ENCODE measurements around the gene GLIPR1. TPM values are rescaled to one million over a fixed set of nuclear protein-coding genes. Genes with fewer than 3 reads are reported as not detected.

Gene GLIPR1
- total RNA-seq, 1 experiment from 2014 or later = 0.13 TPM

- peaks cover 0 to 6% (median 0%) of the 10 kb centered on the region in 3 experiments; a peak in 2 of 7 replicates for H3K36me3 Mint-ChIP-seq (ENCODE audit: insufficient read depth in 1 of 3, low read depth in 3 of 3)
- Histone ChIP-seq H3K18ac (ENCODE audit: insufficient read length, low read depth, low read length) (no peak overlapping the region), H2BK5ac (ENCODE audit: insufficient read length, low read length) (no peak overlapping the region), H3T11ph (ENCODE audit: low read length) (no peak overlapping the region), H3K9ac (ENCODE audit: extremely low read depth, insufficient read length, low read length) (no peak overlapping the region), H3K79me2 (ENCODE audit: insufficient read depth, low read length) (no peaks in the 10 kb centered on the region), H2BK15ac (ENCODE audit: low read depth, low read length) (no peak overlapping the region), H3K23ac (ENCODE audit: insufficient read length, low read depth, low read length) (no peak overlapping the region), H4K8ac (replicated peaks; ENCODE audit: insufficient read length, low read depth, low read length) (no peak overlapping the region), H2AFZ (ENCODE audit: low read length) (no peak overlapping the region), H2AK5ac (ENCODE audit: insufficient read length, low read length) (no peak overlapping the region), H3K4ac (ENCODE audit: low read depth, low read length) (no peak overlapping the region), H2BK20ac (ENCODE audit: low read depth, low read length, poor library complexity, severe bottlenecking) (no peak overlapping the region), H3K23me2 (ENCODE audit: insufficient read length, low read depth, low read length, poor library complexity, severe bottlenecking) (no peaks in the 10 kb centered on the region), H2BK120ac (ENCODE audit: low read depth, low read length, poor library complexity, severe bottlenecking) (no peak overlapping the region), H4K20me1 (ENCODE audit: control insufficient read depth, insufficient read depth, insufficient read length) (no peaks in the 10 kb centered on the region), H3K9me3 (ENCODE audit: control insufficient read depth, low read depth, low read length) (no peaks in the 10 kb centered on the region), H4K91ac (ENCODE audit: insufficient read length, low read depth, low read length) (no peak overlapping the region), H3K27me3 (ENCODE audit: insufficient read depth, low read length) (no peaks in the 10 kb centered on the region), H2BK12ac (ENCODE audit: insufficient read length, low read depth, low read length) (no peak overlapping the region), H3K27ac (ENCODE audit: insufficient read length, low read depth, low read length) (no peak overlapping the region), H3K56ac (ENCODE audit: insufficient read length, low read depth, low read length) (no peak overlapping the region), H3K79me1 (ENCODE audit: insufficient read depth, low read depth, low read length, poor library complexity, severe bottlenecking) (no peaks in the 10 kb centered on the region), H3K4me1 (ENCODE audit: insufficient read depth, low read length) (peaks cover 2% of the 10 kb centered on the region; the same call in 1 of the 2 replicates), H3K4me2 (ENCODE audit: insufficient read depth, insufficient read length, low read length) (no peak overlapping the region), H3K14ac (ENCODE audit: insufficient read depth, low read length) (no peak overlapping the region), H4K5ac (ENCODE audit: insufficient read length, low read depth, low read length) (no peak overlapping the region)
- no peaks in the 10 kb centered on the region for H3K27me3 Mint-ChIP-seq (ENCODE audit: low read depth)
- no peak overlapping the region for H3K27ac Mint-ChIP-seq
- no peak for TF ChIP-seq CTCF (conservative IDR thresholded peaks at IDR 0.05)
- DNase-seq = no peak
- peaks cover 8 to 15% of the 10 kb centered on the region in 2 experiments for H3K4me1 Mint-ChIP-seq
- no CpG with 5 or more reads among the region's 2 CpGs for WGBS (ENCODE audit: extremely low coverage, insufficient read length, low lambda C conversion rate)
- no peaks in the 10 kb centered on the region for H3K9me3 Mint-ChIP-seq
- H3K4me3 Mint-ChIP-seq = no peak overlapping the region
Observed at GRCh38 chr12:75491169-75491568, 10.6 kb downstream of the GLIPR1 start.
